Neural cell (in vitro differentiated cells): ENCODE data around the gene GAS7. TPM values are rescaled to one million over a fixed set of nuclear protein-coding genes. Genes with fewer than 3 reads are reported as not detected.

Source experiments
- H2AFZ ChIP-seq: fragments of 200-600, 300-800 bp; sonication (generic), shearing (Covaris generic); 2 replicates; pipeline ENCODE4 v1.6.0; 2014; ENCODE audit warnings: low read depth, mild to moderate bottlenecking, antibody characterized with exemption, low read length, moderate library complexity
- H3F3A ChIP-seq: fragments of 200-600 bp; shearing (Covaris generic); 2 replicates; pipeline ENCODE4 v1.6.1; 2016; ENCODE audit warnings: mild to moderate bottlenecking, moderate library complexity, mixed read lengths, antibody characterized with exemption, low read length; ENCODE audit not compliant: insufficient read depth, poor library complexity, severe bottlenecking
- H3K27ac ChIP-seq: fragments of 200-600, 300-800 bp; sonication (generic), shearing (Covaris generic); 2 replicates; pipeline ENCODE4 v1.5.1; 2014; ENCODE audit warnings: mild to moderate bottlenecking, low read length, moderate library complexity
- H3K27me3 ChIP-seq: fragments of 300-800, 200-600 bp; sonication (generic), shearing (Covaris generic); 2 replicates; pipeline ENCODE4 v1.6.0; 2014; ENCODE audit warnings: mild to moderate bottlenecking, low read depth, low read length, moderate library complexity; ENCODE audit not compliant: insufficient read depth
- H3K36me3 ChIP-seq: fragments of 300-800, 200-600 bp; sonication (generic), shearing (Covaris generic); 2 replicates; pipeline ENCODE4 v1.5.1; 2014; ENCODE audit warnings: mild to moderate bottlenecking, antibody characterized with exemption, low read length, moderate library complexity; ENCODE audit not compliant: insufficient read depth
- H3K4me2 ChIP-seq: fragments of 300-800, 200-600 bp; sonication (generic), shearing (Covaris generic); 2 replicates; pipeline ENCODE4 v1.6.0; 2014; ENCODE audit warnings: mild to moderate bottlenecking, low read length
- H3K4me3 ChIP-seq: fragments of 300-800, 200-600 bp; sonication (generic), shearing (Covaris generic); 2 replicates; pipeline ENCODE4 v1.5.1; 2014; ENCODE audit warnings: mild to moderate bottlenecking, low read length, moderate library complexity
- H3K79me2 ChIP-seq: fragments of 200-600 bp; shearing (Covaris generic); replicated peaks from 2 replicates; pipeline ENCODE4 v1.6.0; 2014; ENCODE audit warnings: mild to moderate bottlenecking, low read length, moderate library complexity; ENCODE audit not compliant: insufficient read depth
- H3K9ac ChIP-seq: fragments of 300-800, 200-600 bp; sonication (generic), shearing (Covaris generic); 2 replicates; pipeline ENCODE4 v1.6.1; 2016; ENCODE audit warnings: mild to moderate bottlenecking, low read length, mixed read lengths
- H3K9me2 ChIP-seq: fragments of 200-600 bp; shearing (Covaris generic); 2 replicates; pipeline ENCODE4 v1.6.1; 2016; ENCODE audit warnings: mild to moderate bottlenecking, low read length, mixed read lengths; ENCODE audit not compliant: insufficient read depth
- H3K9me3 ChIP-seq: fragments of 200-600, 300-800 bp; sonication (generic), shearing (Covaris generic); 2 replicates; pipeline ENCODE4 v1.6.1; 2016; ENCODE audit warnings: mild to moderate bottlenecking, mixed run types, low read length, moderate library complexity, mixed read lengths
- H4K20me1 ChIP-seq: fragments of 200-600 bp; shearing (Covaris generic); 2 replicates; pipeline ENCODE4 v1.6.1; 2016; ENCODE audit warnings: mild to moderate bottlenecking, mixed run types; ENCODE audit not compliant: insufficient read depth
- EP300 ChIP-seq: fragments of 450-650 bp; conservative IDR thresholded peaks from 2 replicates; pipeline ENCODE4 v1.6.1; 2014; ENCODE audit warnings: antibody characterized with exemption, mild to moderate bottlenecking, moderate library complexity; ENCODE audit not compliant: poor library complexity, severe bottlenecking
- EZH2 ChIP-seq: fragments of 200-600, 300-800 bp; shearing (Covaris generic), sonication (generic); IDR thresholded peaks from 2 replicates; pipeline ENCODE4 v1.6.1; 2014; ENCODE audit warnings: antibody characterized with exemption, low read length, borderline replicate concordance, mild to moderate bottlenecking; ENCODE audit not compliant: insufficient read depth, poor library complexity, severe bottlenecking
- MXI1 ChIP-seq: fragments of 450-650 bp; conservative IDR thresholded peaks from 2 replicates; pipeline ENCODE4 v1.6.1; 2014; ENCODE audit warnings: antibody characterized with exemption, mild to moderate bottlenecking; ENCODE audit not compliant: poor library complexity, severe bottlenecking
- POLR2AphosphoS5 ChIP-seq: IDR thresholded peaks from 2 replicates; pipeline ENCODE4 v1.6.1; 2012
- RAD21 ChIP-seq: fragments of 450-650 bp; conservative IDR thresholded peaks from 2 replicates; pipeline ENCODE4 v1.6.1; 2014; ENCODE audit warnings: antibody characterized with exemption, mild to moderate bottlenecking, moderate library complexity
- SMC3 ChIP-seq: fragments of 450-650 bp; conservative IDR thresholded peaks from 2 replicates; pipeline ENCODE4 v1.6.1; 2014; ENCODE audit warnings: antibody characterized with exemption, mild to moderate bottlenecking, moderate library complexity; ENCODE audit not compliant: poor library complexity
- TAF1 ChIP-seq: IDR thresholded peaks from 2 replicates; pipeline ENCODE4 v1.6.1; 2012; ENCODE audit warnings: low read depth
- polyA plus RNA-seq: library from polyadenylated mRNA; depleted of rRNA; stranded (reverse); fragments of >200 nt; gene quantifications from 2 replicates; pipeline ENCODE4 v1.2.3, GENCODE V29; 2014
- TF ChIP-seq, protein P1 (sequence below): fragments of 450-650 bp; IDR thresholded peaks from 2 replicates; pipeline ENCODE4 v1.5.1; 2014; ENCODE audit warnings: antibody characterized with exemption, mild to moderate bottlenecking, moderate library complexity; ENCODE audit not compliant: poor library complexity, severe bottlenecking
- TF ChIP-seq, protein P2 (sequence below): IDR thresholded peaks from 2 replicates; pipeline ENCODE4 v1.6.1; 2012; ENCODE audit warnings: borderline replicate concordance

The GAS7 gene
- polyA plus RNA-seq, 1 donor from 2014 or later = 23.6 TPM

DNA sequence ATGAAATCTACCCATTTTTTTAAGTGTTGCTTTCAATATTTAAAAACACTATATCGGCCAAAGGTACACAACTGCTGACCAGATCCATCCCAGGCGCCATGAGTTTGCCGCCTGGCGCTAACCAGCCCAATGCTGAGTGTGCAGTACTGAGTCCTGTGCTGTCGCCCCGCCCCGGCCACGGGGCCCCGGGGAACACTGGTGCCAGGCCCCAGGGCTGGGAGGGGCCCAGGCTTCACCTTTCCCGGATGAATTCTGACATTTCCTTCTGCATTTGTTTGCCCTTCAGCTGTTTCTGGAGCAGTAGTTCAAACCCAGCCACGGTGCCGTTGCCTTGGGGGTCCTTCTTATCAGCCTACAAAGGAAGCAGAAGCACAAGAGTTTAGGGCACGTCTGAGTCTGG lies 255.5 kb downstream of the GAS7 start:
- H3K27ac ChIP-seq = no peak overlapping the region
- no peak for TF ChIP-seq RAD21
- TF ChIP-seq SMC3 = no peak
- TF ChIP-seq MXI1 = no peak
- TF ChIP-seq, protein P1, sequence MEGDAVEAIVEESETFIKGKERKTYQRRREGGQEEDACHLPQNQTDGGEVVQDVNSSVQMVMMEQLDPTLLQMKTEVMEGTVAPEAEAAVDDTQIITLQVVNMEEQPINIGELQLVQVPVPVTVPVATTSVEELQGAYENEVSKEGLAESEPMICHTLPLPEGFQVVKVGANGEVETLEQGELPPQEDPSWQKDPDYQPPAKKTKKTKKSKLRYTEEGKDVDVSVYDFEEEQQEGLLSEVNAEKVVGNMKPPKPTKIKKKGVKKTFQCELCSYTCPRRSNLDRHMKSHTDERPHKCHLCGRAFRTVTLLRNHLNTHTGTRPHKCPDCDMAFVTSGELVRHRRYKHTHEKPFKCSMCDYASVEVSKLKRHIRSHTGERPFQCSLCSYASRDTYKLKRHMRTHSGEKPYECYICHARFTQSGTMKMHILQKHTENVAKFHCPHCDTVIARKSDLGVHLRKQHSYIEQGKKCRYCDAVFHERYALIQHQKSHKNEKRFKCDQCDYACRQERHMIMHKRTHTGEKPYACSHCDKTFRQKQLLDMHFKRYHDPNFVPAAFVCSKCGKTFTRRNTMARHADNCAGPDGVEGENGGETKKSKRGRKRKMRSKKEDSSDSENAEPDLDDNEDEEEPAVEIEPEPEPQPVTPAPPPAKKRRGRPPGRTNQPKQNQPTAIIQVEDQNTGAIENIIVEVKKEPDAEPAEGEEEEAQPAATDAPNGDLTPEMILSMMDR = no peak
- TF ChIP-seq POLR2AphosphoS5 = no peak
- TF ChIP-seq TAF1 = no peak
- no peak for TF ChIP-seq EZH2
- TF ChIP-seq EP300 = no peak
- TF ChIP-seq, protein P2, sequence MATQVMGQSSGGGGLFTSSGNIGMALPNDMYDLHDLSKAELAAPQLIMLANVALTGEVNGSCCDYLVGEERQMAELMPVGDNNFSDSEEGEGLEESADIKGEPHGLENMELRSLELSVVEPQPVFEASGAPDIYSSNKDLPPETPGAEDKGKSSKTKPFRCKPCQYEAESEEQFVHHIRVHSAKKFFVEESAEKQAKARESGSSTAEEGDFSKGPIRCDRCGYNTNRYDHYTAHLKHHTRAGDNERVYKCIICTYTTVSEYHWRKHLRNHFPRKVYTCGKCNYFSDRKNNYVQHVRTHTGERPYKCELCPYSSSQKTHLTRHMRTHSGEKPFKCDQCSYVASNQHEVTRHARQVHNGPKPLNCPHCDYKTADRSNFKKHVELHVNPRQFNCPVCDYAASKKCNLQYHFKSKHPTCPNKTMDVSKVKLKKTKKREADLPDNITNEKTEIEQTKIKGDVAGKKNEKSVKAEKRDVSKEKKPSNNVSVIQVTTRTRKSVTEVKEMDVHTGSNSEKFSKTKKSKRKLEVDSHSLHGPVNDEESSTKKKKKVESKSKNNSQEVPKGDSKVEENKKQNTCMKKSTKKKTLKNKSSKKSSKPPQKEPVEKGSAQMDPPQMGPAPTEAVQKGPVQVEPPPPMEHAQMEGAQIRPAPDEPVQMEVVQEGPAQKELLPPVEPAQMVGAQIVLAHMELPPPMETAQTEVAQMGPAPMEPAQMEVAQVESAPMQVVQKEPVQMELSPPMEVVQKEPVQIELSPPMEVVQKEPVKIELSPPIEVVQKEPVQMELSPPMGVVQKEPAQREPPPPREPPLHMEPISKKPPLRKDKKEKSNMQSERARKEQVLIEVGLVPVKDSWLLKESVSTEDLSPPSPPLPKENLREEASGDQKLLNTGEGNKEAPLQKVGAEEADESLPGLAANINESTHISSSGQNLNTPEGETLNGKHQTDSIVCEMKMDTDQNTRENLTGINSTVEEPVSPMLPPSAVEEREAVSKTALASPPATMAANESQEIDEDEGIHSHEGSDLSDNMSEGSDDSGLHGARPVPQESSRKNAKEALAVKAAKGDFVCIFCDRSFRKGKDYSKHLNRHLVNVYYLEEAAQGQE = no peak
- no peaks in the 10 kb centered on the region for H3K9me2 ChIP-seq
- no peak overlapping the region for H3K4me2 ChIP-seq
- no peaks in the 10 kb centered on the region for H4K20me1 ChIP-seq
- no peaks in the 10 kb centered on the region for H3F3A ChIP-seq
- H2AFZ ChIP-seq = no peak overlapping the region
- no peaks in the 10 kb centered on the region for H3K27me3 ChIP-seq
- H3K79me2 ChIP-seq = no peaks in the 10 kb centered on the region
- no peak overlapping the region for H3K4me3 ChIP-seq
- H3K36me3 ChIP-seq = peaks cover 7% of the 10 kb centered on the region
- no peak overlapping the region for H3K9ac ChIP-seq
- H3K9me3 ChIP-seq = peaks cover 5% of the 10 kb centered on the region

DNA sequence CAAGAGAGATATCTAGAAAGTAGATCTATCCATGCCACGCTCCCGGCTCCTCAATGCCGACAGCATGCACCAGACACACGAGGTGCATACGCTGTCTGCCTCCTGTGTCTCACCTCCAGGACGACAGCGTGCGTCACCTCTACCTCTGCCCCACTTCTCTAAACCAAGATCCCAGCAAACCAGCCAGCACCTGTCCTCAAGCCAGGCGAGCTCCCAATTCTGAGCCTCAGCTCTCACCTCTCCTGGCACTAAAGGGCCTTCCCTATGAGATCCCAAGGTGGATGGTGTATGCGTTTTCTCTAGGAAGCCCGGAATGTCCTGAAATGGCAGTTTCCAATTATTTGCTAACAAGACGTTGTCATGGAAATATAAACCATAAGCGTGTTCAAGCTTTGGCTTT lies 257.1 kb downstream of the GAS7 start:
- Histone ChIP-seq H3K4me2 (no peak overlapping the region), H2AFZ (no peak overlapping the region), H3K9me3 (peaks cover 5% of the 10 kb centered on the region), H3K9me2 (no peaks in the 10 kb centered on the region), H3K79me2 (no peaks in the 10 kb centered on the region), H3F3A (no peaks in the 10 kb centered on the region), H3K27ac (no peak overlapping the region), H4K20me1 (no peaks in the 10 kb centered on the region), H3K27me3 (no peaks in the 10 kb centered on the region), H3K36me3 (peaks cover 7% of the 10 kb centered on the region), H3K9ac (no peak overlapping the region), H3K4me3 (no peak overlapping the region)
- TF ChIP-seq, protein P1 = no peak
- TF ChIP-seq POLR2AphosphoS5 (no peak), RAD21 (no peak), EP300 (no peak), MXI1 (no peak), TAF1 (no peak), SMC3 (no peak), EZH2 (no peak)
- TF ChIP-seq, protein P2 = no peak
